Islet of Langerhans (tissue), 1 donor: ENCODE data around the gene C17orf58.
"Not testable (repeated sequence)": the region's sequence is repeated elsewhere in the genome, so short reads cannot be mapped to it uniquely, and the experiment has no call there.

Source experiments
- FAIRE-seq: peaks from one replicate; lab custom pipeline; 2011; peaks lifted over from hg19 to GRCh38; lab: Jason Lieb, UNC

Gene C17orf58

DNA sequence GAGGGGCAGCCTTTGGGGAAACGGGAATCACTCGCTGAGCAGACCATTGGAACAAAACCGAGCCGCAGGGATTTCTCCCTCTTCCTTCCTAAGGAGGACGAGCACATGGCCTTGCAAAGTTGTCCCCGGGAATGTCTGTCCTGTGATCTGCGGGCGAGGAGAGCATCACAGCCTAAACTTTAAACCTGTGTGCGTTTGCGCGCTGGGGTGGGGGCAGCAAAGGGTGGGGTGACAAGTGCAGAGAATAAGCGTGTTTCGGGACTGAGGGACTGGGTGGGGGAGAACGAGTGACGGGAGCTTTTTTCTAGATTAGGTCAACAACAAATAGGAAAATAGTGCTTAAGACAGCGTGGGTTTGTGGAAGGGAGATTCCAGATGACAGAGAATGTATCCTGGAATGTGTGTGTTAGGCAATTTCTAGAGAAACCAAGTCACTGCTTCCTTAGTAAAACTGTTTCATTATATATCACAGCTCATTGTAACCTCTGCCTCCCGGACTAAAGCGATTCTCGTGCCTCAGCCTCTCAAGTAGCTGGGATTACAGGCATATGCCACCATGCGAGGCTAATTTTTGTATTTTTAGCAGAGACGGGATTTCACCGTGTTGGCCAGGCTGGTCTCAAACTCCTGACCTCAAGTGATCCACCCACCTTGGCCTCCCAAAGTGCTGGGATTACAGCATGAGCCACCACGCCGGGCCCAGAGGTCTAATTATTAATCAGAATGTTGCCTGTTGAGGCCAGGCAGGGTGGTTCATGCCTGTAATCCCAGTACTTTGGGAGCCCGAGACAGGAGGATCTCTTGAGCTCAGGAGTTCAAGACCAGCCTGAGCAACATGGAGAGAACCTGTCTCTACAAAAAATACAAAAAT, at the start of gene C17orf58:
Gene C17orf58 (minus strand): TSS at position 169 of the 871 bp plus-strand sequence. CDS start 271 bp downstream, outside the sequence.
- FAIRE-seq: not testable (repeated sequence)

DNA sequence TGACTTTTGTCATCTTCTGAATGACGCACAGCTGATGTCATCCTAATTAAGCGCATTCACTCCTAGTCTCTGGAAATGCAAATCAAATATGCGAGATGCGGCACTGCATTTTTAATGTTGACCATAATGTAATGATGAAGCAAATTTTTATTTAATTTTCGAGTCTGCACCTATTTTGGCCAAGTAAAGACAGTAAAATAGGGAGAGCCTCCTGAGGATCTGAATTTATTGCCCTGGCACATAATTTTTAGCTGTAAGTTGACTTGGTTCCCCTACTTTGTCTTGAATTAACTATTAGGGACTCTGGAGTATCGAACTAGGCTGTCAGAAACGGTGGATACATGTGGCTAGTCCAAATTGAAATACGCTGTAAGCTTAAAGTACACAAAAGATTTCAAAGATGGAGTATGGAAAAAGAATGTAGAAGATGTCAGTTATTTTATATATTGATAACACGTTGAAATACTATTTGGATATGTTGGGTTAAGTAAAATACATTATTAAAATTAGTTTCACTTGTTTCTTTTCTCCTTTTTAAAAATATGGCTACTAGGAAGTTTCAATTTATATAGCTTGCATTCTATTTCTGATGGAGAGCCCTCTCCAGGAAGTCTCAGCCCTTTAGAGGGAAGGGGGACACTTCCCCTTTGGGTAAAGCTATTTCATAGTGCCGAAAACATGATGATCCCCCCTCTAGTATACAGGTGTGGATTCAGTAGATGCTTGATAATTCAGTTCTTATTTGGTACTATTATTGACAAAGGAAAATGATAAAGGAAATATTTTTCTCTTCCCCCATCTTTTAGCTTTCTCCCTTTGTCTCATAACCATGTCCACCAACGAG, 40.3 kb upstream of the C17orf58 start:
- FAIRE-seq: no peak

DNA sequence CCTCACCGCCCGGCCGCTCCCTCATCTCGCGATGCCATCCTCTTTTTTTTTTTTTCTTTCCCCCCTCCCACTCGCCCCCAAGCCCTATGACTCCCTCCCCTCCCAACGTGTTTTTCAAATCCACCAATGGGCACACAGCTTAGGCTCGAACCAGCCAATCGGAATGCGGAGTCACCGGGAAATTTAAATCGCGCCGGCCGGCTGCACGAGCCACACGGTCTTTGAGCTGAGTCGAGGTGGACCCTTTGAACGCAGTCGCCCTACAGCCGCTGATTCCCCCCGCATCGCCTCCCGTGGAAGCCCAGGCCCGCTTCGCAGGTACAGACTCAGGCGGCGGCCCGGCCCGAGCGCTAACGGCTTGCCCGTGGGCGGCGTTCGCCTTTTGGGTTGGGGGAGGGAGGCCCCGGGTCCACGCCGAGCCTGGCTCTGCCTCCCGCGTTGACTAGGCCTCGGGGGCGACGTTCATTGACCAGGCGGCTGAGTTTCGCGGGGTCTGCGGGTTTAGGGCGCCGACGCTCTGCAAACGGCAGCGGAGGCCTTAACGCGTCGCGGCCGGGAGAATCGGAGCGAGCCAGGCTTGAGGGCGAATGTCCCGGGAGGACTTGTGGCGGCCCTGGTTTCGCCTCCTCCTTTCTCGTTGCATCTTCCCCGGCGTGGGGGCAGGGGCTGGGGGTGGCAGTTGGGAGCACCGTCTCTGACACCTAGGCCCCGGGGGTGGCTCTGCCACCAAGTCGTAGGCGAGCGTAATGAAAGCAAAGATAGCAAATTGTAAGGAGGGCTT, 39.4 kb upstream of the C17orf58 start, which contains the start of gene KPNA2:
Gene KPNA2 (plus strand): TSS at position 213 of the 781 bp plus-strand sequence. CDS start 1,398 bp downstream, outside the sequence.
- peak; percentile 17 for FAIRE-seq

DNA sequence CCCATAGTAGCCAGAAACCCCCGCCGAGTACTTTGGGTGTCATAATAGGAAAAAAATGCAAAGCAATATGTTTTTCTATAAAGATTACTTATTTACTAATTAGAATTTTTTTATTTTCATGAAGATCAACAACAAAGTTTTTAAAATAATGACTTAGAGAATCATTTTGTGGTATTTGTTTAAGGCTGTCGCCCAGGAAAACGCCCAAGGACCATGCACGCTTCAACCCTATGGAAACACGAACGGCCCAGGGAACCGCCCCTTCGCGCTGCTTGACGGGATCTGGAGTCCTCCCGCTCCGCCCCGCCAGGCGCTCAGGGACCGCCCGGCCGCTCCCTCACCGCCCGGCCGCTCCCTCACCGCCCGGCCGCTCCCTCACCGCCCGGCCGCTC, 38.9 kb upstream of the C17orf58 start:
- FAIRE-seq: no peak

GRCh38 chr17:68034452-68034776, 38.1 kb upstream of the C17orf58 start:
- FAIRE-seq: no peak

- FAIRE-seq: no peak
Observed at GRCh38 chr17:68033636-68034451, 37.6 kb upstream of the C17orf58 start.

- no peak for FAIRE-seq
Observed at GRCh38 chr17:68029512-68030215, 33.4 kb upstream of the C17orf58 start.

- not testable (repeated sequence) for FAIRE-seq
Observed at GRCh38 chr17:68022547-68022946, 26.3 kb upstream of the C17orf58 start.

- FAIRE-seq: no peak
Observed at GRCh38 chr17:68021963-68022362, 25.7 kb upstream of the C17orf58 start.

GRCh38 chr17:68020791-68021190, 24.5 kb upstream of the C17orf58 start:
- not testable (repeated sequence) for FAIRE-seq

- no peak for FAIRE-seq
Observed at GRCh38 chr17:68020409-68020756, 24.1 kb upstream of the C17orf58 start.

DNA sequence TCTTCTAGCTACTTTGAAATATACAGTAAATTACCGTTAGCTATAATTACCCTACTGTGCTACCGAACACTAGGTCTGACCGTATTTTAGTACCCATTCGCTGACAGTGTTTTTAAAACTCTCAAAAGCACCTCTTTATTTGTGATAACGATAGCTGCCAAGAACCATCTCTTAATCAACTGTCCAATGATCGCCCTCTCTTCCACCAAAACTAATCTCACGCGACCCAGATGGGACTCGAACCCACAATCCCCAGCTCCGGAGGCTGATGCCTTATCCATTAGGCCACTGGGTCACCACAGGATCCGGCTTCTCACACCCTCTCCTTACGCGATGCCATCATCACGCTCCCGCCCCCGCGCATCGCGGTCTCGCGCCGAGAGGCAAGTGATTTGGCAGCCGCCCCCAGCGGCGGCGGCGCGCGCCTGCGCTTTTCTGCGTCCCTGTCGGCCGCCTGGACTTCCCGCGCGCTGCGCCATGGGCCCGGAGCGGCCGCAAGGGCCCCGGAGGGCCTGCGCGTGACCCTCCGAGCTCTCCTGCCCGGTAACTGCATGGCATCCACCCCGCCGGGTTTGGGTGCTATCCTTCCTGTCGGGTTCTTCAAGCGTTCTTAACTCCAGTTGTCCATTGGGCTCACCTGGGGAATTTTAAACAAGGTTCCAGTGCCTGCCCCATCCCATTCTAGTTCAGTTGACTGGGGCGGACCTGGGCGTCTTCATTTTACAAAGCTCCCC, 23.6 kb upstream of the C17orf58 start:
- no peak for FAIRE-seq

DNA sequence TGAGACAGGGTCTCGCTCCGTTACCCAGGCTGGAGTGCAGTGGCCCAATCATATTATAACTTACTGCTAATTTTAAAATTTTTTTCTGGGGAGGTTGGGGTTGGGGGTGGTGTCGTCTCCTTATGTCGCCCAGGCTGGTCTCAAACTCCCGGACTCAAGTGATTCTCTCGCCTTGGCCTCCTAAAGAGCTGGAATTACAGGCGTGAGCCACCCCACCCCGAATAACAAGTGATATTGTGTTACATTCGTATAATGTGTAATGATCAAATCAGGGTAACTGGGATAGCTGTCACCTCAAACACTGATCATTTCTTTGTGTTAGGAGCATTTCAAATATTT, 23.0 kb upstream of the C17orf58 start:
- no peak for FAIRE-seq

- FAIRE-seq: not testable (repeated sequence)
Observed at GRCh38 chr17:68018493-68018892, 22.2 kb upstream of the C17orf58 start.

- no peak for FAIRE-seq
Observed at GRCh38 chr17:68016838-68017237, 20.6 kb upstream of the C17orf58 start.

GRCh38 chr17:68015081-68015723, 18.9 kb upstream of the C17orf58 start:
- no peak for FAIRE-seq

DNA sequence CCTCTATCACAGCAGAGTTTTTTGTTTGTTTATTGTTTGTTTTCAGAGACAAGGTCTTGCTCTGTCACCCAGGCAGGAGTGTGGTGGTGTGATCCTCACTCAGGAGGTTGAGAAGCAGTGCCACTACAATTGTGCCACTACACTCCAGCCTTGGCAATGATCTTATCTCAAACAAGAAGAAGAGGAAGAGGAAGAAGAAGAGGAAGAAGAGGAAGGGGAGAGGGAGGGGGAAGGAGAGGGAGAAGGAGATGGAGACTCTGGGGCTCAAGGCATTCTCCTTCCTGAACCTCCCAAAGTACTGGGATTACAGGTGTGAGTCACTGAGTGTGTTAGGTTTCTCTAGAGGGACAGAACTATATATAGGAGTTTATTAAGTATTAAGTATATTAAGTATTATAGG, 17.1 kb upstream of the C17orf58 start:
- FAIRE-seq: no peak

- no peak for FAIRE-seq
Observed at GRCh38 chr17:68011199-68011665, 15.0 kb upstream of the C17orf58 start.

- FAIRE-seq: no peak
Observed at GRCh38 chr17:68006797-68007196, 10.5 kb upstream of the C17orf58 start.

DNA sequence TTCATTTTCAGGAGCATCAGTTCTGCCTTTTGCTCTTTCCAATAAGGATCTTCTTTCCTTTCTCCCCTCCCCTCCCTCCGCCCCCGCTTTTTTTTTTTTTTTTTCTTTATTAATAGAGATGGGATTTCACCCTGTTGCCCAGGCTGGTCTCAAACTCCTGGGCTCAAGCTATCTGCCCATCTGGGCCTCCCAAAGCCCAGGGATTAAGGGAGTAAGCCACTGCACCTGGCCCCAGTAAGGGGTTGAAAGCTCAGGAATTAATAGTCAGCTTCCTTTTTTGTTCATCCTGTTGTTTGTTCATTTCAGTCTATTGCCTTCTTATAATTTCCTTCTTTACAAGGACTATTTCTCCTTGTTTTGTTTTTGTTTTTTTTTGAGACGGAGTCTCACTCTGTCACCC, 7.9 kb upstream of the C17orf58 start:
- no peak for FAIRE-seq
